WTC11 (cell line): ENCODE data around the gene NEFH. TPM values are rescaled to one million over a fixed set of nuclear protein-coding genes. Genes with fewer than 3 reads are reported as not detected.

ENCODE experiments used
- ATAC-seq: fragments of 200-7000 bp; cut with Tn5 transposase; 2 replicates; pipeline ENCODE4 v1.10.0; 2021; ENCODE audit warnings: mild to moderate bottlenecking, moderate library complexity
- CTCF ChIA-PET: fragments of 300-600 bp; sonication (Branson Sonifier 250); formaldehyde crosslinking; loops from one replicate; lab custom pipeline; 2021; ENCODE audit warnings: antibody characterized with exemption; lab: Charles Lee
- POLR2A ChIA-PET: fragments of 350-600 bp; sonication (Branson Sonifier 250); formaldehyde crosslinking; loops from one replicate; lab custom pipeline; 2021; ENCODE audit warnings: antibody characterized with exemption; lab: Charles Lee
- DNase-seq: peaks from one replicate; pipeline ENCODE4 v3.0.0; 2021; ENCODE audit warnings: low spot score
- H3K27ac Mint-ChIP-seq: 2 replicates; pipeline ENCODE4 v1.8.0; 2021; ENCODE audit warnings: mixed read lengths
- H3K27me3 Mint-ChIP-seq: 2 replicates; pipeline ENCODE4 v1.8.0; 2021; ENCODE audit warnings: low read depth, mild to moderate bottlenecking, moderate library complexity, mixed read lengths
- H3K36me3 Mint-ChIP-seq: 2 replicates; pipeline ENCODE4 v1.8.0; 2021; ENCODE audit warnings: mixed read lengths
- H3K4me1 Mint-ChIP-seq: 2 replicates; pipeline ENCODE4 v1.8.0; 2022; ENCODE audit warnings: mixed read lengths
- H3K4me3 Mint-ChIP-seq: 2 replicates; pipeline ENCODE4 v1.8.0; 2021; ENCODE audit warnings: mild to moderate bottlenecking, moderate library complexity, mixed read lengths
- H3K9me3 Mint-ChIP-seq: 2 replicates; pipeline ENCODE4 v1.8.0; 2021; ENCODE audit warnings: mixed read lengths
- ATF1 ChIP-seq: sonication (generic); formaldehyde crosslinking; IDR thresholded peaks from 2 replicates; pipeline ENCODE4 v1.8.1; 2023; ENCODE audit warnings: mild to moderate bottlenecking, moderate library complexity, missing genetic modification reagents
- CBFB ChIP-seq: sonication (generic); formaldehyde crosslinking; IDR thresholded peaks from 2 replicates; pipeline ENCODE4 v1.8.1; 2022; ENCODE audit warnings: mild to moderate bottlenecking, low read depth, missing genetic modification reagents
- ETV6 ChIP-seq: sonication (generic); formaldehyde crosslinking; IDR thresholded peaks from 2 replicates; pipeline ENCODE4 v1.8.1; 2022; ENCODE audit warnings: mild to moderate bottlenecking, missing genetic modification reagents
- FOXJ3 ChIP-seq: sonication (generic); formaldehyde crosslinking; IDR thresholded peaks from 2 replicates; pipeline ENCODE4 v1.9.0; 2021; ENCODE audit warnings: missing genetic modification reagents, mild to moderate bottlenecking, borderline replicate concordance
- IRF2 ChIP-seq: sonication (generic); formaldehyde crosslinking; IDR thresholded peaks from 2 replicates; pipeline ENCODE4 v1.8.0; 2022; ENCODE audit warnings: low read depth, missing genetic modification reagents, borderline replicate concordance
- MAX ChIP-seq: sonication (generic); formaldehyde crosslinking; IDR thresholded peaks from 2 replicates; pipeline ENCODE4 v1.8.0; 2022; ENCODE audit warnings: mild to moderate bottlenecking, missing genetic modification reagents
- NFATC4 ChIP-seq: fragments of 250-450 bp; sonication (Bioruptor Pico); IDR thresholded peaks from 2 replicates; pipeline ENCODE4 v1.9.0; 2021; ENCODE audit warnings: mild to moderate bottlenecking
- NR2C2 ChIP-seq: sonication (generic); formaldehyde crosslinking; IDR thresholded peaks from 2 replicates; pipeline ENCODE4 v1.8.0; 2022; ENCODE audit warnings: mild to moderate bottlenecking, missing genetic modification reagents
- NR3C1 ChIP-seq: sonication (generic); formaldehyde crosslinking; conservative IDR thresholded peaks from 2 replicates; pipeline ENCODE4 v1.8.1; 2023; ENCODE audit warnings: low read depth, mild to moderate bottlenecking, missing genetic modification reagents
- RORB ChIP-seq: fragments of 250-450 bp; sonication (Bioruptor Pico); IDR thresholded peaks from 2 replicates; pipeline ENCODE4 v1.9.0; 2021; ENCODE audit warnings: mild to moderate bottlenecking
- TCF7 ChIP-seq: sonication (generic); formaldehyde crosslinking; IDR thresholded peaks from 2 replicates; pipeline ENCODE4 v1.8.0; 2022; ENCODE audit warnings: mild to moderate bottlenecking, low read depth, missing genetic modification reagents, moderate library complexity
- TEAD4 ChIP-seq: sonication (generic); formaldehyde crosslinking; IDR thresholded peaks from 2 replicates; pipeline ENCODE4 v1.8.0; 2022; ENCODE audit warnings: mild to moderate bottlenecking, missing genetic modification reagents
- USF2 ChIP-seq: sonication (generic); formaldehyde crosslinking; IDR thresholded peaks from 2 replicates; pipeline ENCODE4 v1.8.1; 2023; ENCODE audit warnings: mild to moderate bottlenecking, missing genetic modification reagents, moderate library complexity
- ZNF138 ChIP-seq: sonication (generic); formaldehyde crosslinking; conservative IDR thresholded peaks from 2 replicates; pipeline ENCODE4 v1.8.1; 2022; ENCODE audit warnings: mild to moderate bottlenecking, moderate library complexity, missing genetic modification reagents
- ZNF281 ChIP-seq: sonication (generic); formaldehyde crosslinking; IDR thresholded peaks from 2 replicates; pipeline ENCODE4 v1.8.0; 2023; ENCODE audit warnings: mild to moderate bottlenecking, missing genetic modification reagents
- ZNF416 ChIP-seq: fragments of 250-450 bp; sonication (Bioruptor Pico); IDR thresholded peaks from 2 replicates; pipeline ENCODE4 v1.9.0; 2021; ENCODE audit warnings: mild to moderate bottlenecking, inconsistent platforms
- ZNF532 ChIP-seq: fragments of 250-450 bp; sonication (Bioruptor Pico); IDR thresholded peaks from 2 replicates; pipeline ENCODE4 v1.9.0; 2021; ENCODE audit warnings: mild to moderate bottlenecking, borderline replicate concordance
- ZSCAN18 ChIP-seq: fragments of 250-450 bp; sonication (Bioruptor Pico); IDR thresholded peaks from 2 replicates; pipeline ENCODE4 v2.1.2; 2022; ENCODE audit warnings: mild to moderate bottlenecking, moderate library complexity
- total RNA-seq: library from RNA; stranded (reverse); gene quantifications from 3 replicates; pipeline ENCODE4 v1.2.3, GENCODE V29; 2021
- TF ChIP-seq, protein P1 (sequence below): fragments of 200-600 bp; IDR thresholded peaks from 2 replicates; pipeline ENCODE4 v1.8.0; 2022; ENCODE audit warnings: antibody characterized with exemption

Gene NEFH
- total RNA-seq, 1 experiment from 2014 or later = 2.6 TPM

DNA sequence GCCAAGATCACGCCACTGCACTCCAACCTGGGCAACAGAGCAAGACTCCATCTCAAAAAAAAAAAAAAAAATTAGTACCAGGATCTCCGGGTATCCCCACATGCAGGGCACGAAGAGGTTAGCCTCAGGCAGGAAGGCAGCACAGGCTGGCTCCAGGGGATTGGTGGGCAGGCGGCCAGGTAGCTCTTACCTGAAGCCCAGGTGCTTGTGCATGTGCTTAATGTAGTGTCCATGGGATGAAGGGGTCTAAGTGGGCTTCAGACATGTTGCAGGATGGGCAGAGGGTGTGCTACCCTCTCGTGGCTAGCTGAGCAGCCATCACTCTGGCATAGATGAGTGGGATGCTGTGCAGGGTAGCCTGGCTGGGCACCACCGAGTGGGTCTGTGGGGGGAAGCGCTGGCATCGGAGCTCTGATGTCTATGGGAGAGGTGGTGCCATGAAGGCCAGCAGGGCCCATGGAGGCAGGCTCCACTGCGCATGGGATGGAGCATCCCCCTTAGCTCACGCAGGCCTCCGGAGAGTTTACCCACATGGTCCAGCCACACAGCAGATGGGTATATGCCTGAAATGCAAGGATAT, 30.6 kb upstream of the NEFH start:
- TF ChIP-seq, protein P1, sequence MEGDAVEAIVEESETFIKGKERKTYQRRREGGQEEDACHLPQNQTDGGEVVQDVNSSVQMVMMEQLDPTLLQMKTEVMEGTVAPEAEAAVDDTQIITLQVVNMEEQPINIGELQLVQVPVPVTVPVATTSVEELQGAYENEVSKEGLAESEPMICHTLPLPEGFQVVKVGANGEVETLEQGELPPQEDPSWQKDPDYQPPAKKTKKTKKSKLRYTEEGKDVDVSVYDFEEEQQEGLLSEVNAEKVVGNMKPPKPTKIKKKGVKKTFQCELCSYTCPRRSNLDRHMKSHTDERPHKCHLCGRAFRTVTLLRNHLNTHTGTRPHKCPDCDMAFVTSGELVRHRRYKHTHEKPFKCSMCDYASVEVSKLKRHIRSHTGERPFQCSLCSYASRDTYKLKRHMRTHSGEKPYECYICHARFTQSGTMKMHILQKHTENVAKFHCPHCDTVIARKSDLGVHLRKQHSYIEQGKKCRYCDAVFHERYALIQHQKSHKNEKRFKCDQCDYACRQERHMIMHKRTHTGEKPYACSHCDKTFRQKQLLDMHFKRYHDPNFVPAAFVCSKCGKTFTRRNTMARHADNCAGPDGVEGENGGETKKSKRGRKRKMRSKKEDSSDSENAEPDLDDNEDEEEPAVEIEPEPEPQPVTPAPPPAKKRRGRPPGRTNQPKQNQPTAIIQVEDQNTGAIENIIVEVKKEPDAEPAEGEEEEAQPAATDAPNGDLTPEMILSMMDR = no peak
- TF ChIP-seq ATF1 (CRISPR knock-in tag) (no peak), ZNF138 (CRISPR knock-in tag) (no peak), NFATC4 (CRISPR knock-in tag) (no peak), TCF7 (CRISPR knock-in tag) (no peak)
- TF ChIP-seq, all 79 proteins: peak for 0
- CTCF ChIA-PET = no interaction called here
- no peak overlapping the region for H3K27ac Mint-ChIP-seq
- H3K36me3 Mint-ChIP-seq = no peaks in the 10 kb centered on the region
- ATAC-seq (no peak), DNase-seq (no peak)
- H3K9me3 Mint-ChIP-seq = no peaks in the 10 kb centered on the region
- no peak overlapping the region for H3K4me3 Mint-ChIP-seq
- POLR2A ChIA-PET = no interaction called here
- H3K4me1 Mint-ChIP-seq = no peaks in the 10 kb centered on the region
- H3K27me3 Mint-ChIP-seq = no peaks in the 10 kb centered on the region

DNA sequence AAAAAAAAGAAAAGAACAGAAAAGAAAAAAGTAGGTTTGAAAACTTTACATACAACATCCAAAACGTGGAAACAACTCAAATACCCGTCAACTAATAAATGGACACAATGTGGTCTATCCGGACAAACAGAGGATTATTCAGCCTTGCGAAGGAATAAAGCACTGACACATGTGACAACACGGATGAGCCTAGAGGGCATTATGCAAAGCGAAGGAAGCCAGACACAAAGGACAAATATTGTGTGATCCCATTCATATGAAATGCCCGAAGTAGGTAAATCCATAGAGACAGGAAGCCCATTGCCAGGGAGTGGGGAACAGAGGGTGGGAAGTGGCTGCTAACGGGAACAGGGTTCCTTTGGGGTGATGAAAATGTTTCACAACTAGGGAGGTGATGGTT, 29.8 kb upstream of the NEFH start:
- POLR2A ChIA-PET = no interaction called here
- Mint-ChIP-seq H3K27me3 (no peaks in the 10 kb centered on the region), H3K27ac (no peak overlapping the region), H3K4me3 (no peak overlapping the region), H3K4me1 (no peaks in the 10 kb centered on the region), H3K9me3 (no peaks in the 10 kb centered on the region), H3K36me3 (no peaks in the 10 kb centered on the region)
- ATAC-seq = no peak
- CTCF ChIA-PET = no interaction called here
- no peak for DNase-seq
- TF ChIP-seq IRF2 (no peak), TEAD4 (CRISPR knock-in tag) (no peak), USF2 (CRISPR knock-in tag) (no peak), CBFB (CRISPR knock-in tag) (no peak), ZNF281 (CRISPR knock-in tag) (no peak), FOXJ3 (CRISPR knock-in tag) (no peak), ZSCAN18 (no peak), ZNF532 (CRISPR knock-in tag) (no peak), NR3C1 (CRISPR knock-in tag) (no peak), ETV6 (CRISPR knock-in tag) (no peak), ZNF416 (CRISPR knock-in tag) (no peak), ATF1 (CRISPR knock-in tag) (no peak), RORB (CRISPR knock-in tag) (no peak), NR2C2 (CRISPR knock-in tag) (no peak), MAX (CRISPR knock-in tag) (no peak)
- TF ChIP-seq, protein P1 = no peak
